Breast epithelium (tissue), 3 donors: Measurements from ENCODE around the gene LRRN2.

Experiments used
- CTCF ChIP-seq, 3 donors: fragments of 450-650 bp; IDR thresholded peaks; one replicate each; pipeline ENCODE4 v1.5.1; 2016 to 2017; ENCODE audit warnings: antibody characterized with exemption in 3 of 3, mild to moderate bottlenecking in 3 of 3, moderate library complexity in 3 of 3
- POLR2AphosphoS5 ChIP-seq, 3 donors: sonication (generic); formaldehyde crosslinking; IDR thresholded peaks; one replicate each; pipeline ENCODE4 v1.6.1; 2017; ENCODE audit warnings: antibody characterized with exemption in 3 of 3

- no peak for TF ChIP-seq POLR2AphosphoS5 (IDR thresholded peaks at IDR 0.05)
- TF ChIP-seq CTCF (IDR thresholded peaks at IDR 0.05), result no peak
Measured at GRCh38 chr1:204626381-204626780, 59.2 kb downstream of the LRRN2 start.
